Prostate gland (tissue), 2 donors: ENCODE results near the gene ONECUT1. TPM values are rescaled to one million over a fixed set of nuclear protein-coding genes. Genes with fewer than 3 reads are reported as not detected.

Source experiments
- DNase-seq: peaks from one replicate; pipeline ENCODE4 v3.0.0-alpha.2; 2019; ENCODE audit warnings: low spot score
- H3K27ac ChIP-seq, 2 donors: fragments of 200-600 bp; sonication (generic); 2 replicates each; pipeline ENCODE4 v1.5.1; 2017 to 2019
- H3K27me3 ChIP-seq: fragments of 200-600 bp; sonication (generic); replicated peaks from 2 replicates; pipeline ENCODE4 v1.5.1; 2019; ENCODE audit not compliant: insufficient read depth
- H3K36me3 ChIP-seq, 2 donors: fragments of 200-600 bp; sonication (generic); 1 replicate in 1 of 2; 2 replicates in 1 of 2; pipeline versions ENCODE4 v1.5.1 to v1.8.1; 2017 to 2019
- H3K4me1 ChIP-seq: fragments of 200-600 bp; sonication (generic); replicated peaks from 2 replicates; pipeline ENCODE4 v1.5.1; 2019
- H3K4me3 ChIP-seq, 2 donors: fragments of 200-600 bp; sonication (generic); 2 replicates each; pipeline ENCODE4 v1.5.1; 2017 to 2019
- H3K9me3 ChIP-seq: fragments of 200-600 bp; sonication (generic); 2 replicates; pipeline ENCODE4 v1.5.1; 2017
- POLR2A ChIP-seq: fragments of 450-650 bp; IDR thresholded peaks from one replicate; pipeline ENCODE4 v1.6.1; 2016; ENCODE audit warnings: antibody characterized with exemption, mild to moderate bottlenecking
- POLR2AphosphoS5 ChIP-seq: sonication (generic); formaldehyde crosslinking; IDR thresholded peaks from one replicate; pipeline ENCODE4 v1.6.1; 2017; ENCODE audit warnings: antibody characterized with exemption
- WGBS: methylation state at CpG from one replicate; pipeline ENCODE4 v1.1.5; 2018; 5-methylcytosine and 5-hydroxymethylcytosine counted together
- intact Hi-C: fragments of 100-400 bp; cut with DNase I; formaldehyde crosslinking; loops from one replicate; pipeline ENCODE4 v1.14.2; 2022
- total RNA-seq, 2 donors: library from RNA; depleted of rRNA; stranded (reverse); fragments of >200 nt; gene quantifications; one replicate each; pipeline ENCODE4 v1.1.0, GENCODE V29; 2016
- TF ChIP-seq, protein P1 (sequence below), 4 experiments: fragments of 200-600 bp in 2 of 4; fragments of 450-650 bp in 2 of 4; sonication (generic) in 2 of 4; IDR thresholded peaks; 1 replicate in 3 of 4; 2 replicates in 1 of 4; pipeline ENCODE4 v1.5.1; 2016 to 2019; ENCODE audit warnings: antibody characterized with exemption in 4 of 4, mild to moderate bottlenecking in 2 of 4, moderate library complexity in 2 of 4

The ONECUT1 gene
- total RNA-seq, 2 donors from 2014 or later = 1.3 TPM; not detected in 1

DNA sequence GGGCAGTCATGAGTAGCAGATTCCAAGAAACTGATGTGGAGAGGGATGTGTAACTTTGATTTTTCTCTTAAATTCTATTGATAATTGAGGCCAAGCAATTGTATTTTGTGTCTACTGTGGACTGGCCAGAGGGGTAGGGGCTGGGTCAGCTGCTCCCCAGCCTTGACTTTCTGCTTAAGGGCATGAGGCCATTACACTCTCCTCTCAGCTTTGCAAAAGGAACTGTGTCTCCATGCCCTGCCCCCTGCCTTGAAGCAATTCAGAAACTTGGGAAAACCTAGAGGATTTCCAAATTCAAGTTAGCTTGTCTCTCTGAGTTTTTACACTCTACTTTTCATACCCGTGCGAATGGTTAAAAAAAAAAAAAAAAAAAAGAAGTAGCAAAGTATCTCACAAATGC lies 38.6 kb downstream of the ONECUT1 start:
- H3K9me3 ChIP-seq = no peaks in the 10 kb centered on the region
- H3K27ac ChIP-seq = no peak overlapping the region
- DNase-seq = no peak
- no peak for TF ChIP-seq POLR2A
- TF ChIP-seq, protein P1, sequence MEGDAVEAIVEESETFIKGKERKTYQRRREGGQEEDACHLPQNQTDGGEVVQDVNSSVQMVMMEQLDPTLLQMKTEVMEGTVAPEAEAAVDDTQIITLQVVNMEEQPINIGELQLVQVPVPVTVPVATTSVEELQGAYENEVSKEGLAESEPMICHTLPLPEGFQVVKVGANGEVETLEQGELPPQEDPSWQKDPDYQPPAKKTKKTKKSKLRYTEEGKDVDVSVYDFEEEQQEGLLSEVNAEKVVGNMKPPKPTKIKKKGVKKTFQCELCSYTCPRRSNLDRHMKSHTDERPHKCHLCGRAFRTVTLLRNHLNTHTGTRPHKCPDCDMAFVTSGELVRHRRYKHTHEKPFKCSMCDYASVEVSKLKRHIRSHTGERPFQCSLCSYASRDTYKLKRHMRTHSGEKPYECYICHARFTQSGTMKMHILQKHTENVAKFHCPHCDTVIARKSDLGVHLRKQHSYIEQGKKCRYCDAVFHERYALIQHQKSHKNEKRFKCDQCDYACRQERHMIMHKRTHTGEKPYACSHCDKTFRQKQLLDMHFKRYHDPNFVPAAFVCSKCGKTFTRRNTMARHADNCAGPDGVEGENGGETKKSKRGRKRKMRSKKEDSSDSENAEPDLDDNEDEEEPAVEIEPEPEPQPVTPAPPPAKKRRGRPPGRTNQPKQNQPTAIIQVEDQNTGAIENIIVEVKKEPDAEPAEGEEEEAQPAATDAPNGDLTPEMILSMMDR (IDR thresholded peaks at IDR 0.05) = no peak
- no peak for TF ChIP-seq POLR2AphosphoS5
- WGBS = 83% methylated on average over 2 of the region's 2 CpGs
- H3K27me3 ChIP-seq = no peaks in the 10 kb centered on the region
- no peak overlapping the region for H3K4me3 ChIP-seq
- H3K4me1 ChIP-seq = no peaks in the 10 kb centered on the region
- H3K36me3 ChIP-seq = no peaks in the 10 kb centered on the region
- intact Hi-C loops = loop anchor here (10.0 kb wide), 1 partner anchor 63 kb away; no protein-coding TSS in a partner anchor

DNA sequence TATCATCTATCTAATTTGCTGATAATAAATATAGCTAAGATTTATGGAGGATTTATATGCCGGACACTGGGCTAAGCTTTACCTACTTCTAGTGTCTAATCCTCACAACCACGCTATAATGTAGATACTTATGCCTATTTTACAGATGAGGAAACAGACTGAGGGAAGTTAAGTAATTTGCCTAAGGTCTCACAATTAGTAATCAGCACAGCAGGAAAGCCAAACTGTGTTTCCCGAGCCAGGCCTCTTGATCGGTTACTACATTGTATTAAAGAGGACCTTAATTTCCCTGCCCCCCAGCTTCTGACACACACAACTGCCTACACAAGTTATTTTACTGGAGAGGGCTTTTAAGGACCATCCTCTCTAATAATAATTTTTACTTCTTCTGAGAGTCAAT lies 40.9 kb downstream of the ONECUT1 start:
- TF ChIP-seq, protein P1 (IDR thresholded peaks at IDR 0.05) = no peak
- no peak for TF ChIP-seq POLR2A
- TF ChIP-seq POLR2AphosphoS5 = no peak
- H3K4me3 ChIP-seq = no peak overlapping the region
- intact Hi-C loops = no loop called here
- no peak overlapping the region for H3K27ac ChIP-seq
- 60% methylated on average over 4 of the region's 4 CpGs for WGBS
- DNase-seq = no peak
- no peaks in the 10 kb centered on the region for H3K27me3 ChIP-seq
- no peaks in the 10 kb centered on the region for H3K4me1 ChIP-seq
- no peaks in the 10 kb centered on the region for H3K36me3 ChIP-seq
- H3K9me3 ChIP-seq = no peaks in the 10 kb centered on the region

DNA sequence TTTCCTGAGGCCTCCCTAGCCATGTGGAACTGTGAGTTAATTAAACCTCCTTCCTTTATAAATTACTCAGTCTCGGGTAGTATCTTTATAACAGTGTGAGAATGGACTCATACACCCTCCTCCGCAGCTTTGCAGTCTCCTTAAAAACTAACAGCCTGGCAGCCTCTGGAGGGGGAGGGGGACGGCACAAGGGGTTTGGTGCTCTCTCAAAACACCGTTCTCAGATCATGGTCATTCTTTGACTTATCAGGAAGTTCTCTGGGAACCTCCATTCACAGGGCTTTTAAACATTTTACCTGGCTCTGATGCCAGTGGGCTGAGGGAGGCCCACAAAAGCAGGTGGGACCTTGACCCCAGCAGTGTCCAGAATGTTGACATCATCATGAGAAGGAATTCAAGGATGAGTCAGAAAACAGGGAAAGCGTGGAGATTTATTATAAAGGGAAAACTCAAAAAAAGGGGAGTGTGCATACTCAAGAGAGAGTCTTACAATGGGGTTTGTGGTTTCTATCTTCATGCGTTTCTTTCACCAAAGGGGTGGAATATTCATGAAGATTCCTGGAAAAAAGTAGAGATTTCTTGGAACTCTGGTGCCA lies 43.9 kb downstream of the ONECUT1 start:
- no peak for DNase-seq
- 63% methylated on average over 6 of the region's 6 CpGs for WGBS
- Histone ChIP-seq H3K4me1 (no peaks in the 10 kb centered on the region), H3K9me3 (no peaks in the 10 kb centered on the region), H3K4me3 (no peak overlapping the region), H3K27ac (no peak overlapping the region), H3K27me3 (no peaks in the 10 kb centered on the region), H3K36me3 (no peaks in the 10 kb centered on the region)
- intact Hi-C loops = no loop called here
- TF ChIP-seq, protein P1 (IDR thresholded peaks at IDR 0.05) = no peak
- no peak for TF ChIP-seq POLR2AphosphoS5
- TF ChIP-seq POLR2A = no peak

DNA sequence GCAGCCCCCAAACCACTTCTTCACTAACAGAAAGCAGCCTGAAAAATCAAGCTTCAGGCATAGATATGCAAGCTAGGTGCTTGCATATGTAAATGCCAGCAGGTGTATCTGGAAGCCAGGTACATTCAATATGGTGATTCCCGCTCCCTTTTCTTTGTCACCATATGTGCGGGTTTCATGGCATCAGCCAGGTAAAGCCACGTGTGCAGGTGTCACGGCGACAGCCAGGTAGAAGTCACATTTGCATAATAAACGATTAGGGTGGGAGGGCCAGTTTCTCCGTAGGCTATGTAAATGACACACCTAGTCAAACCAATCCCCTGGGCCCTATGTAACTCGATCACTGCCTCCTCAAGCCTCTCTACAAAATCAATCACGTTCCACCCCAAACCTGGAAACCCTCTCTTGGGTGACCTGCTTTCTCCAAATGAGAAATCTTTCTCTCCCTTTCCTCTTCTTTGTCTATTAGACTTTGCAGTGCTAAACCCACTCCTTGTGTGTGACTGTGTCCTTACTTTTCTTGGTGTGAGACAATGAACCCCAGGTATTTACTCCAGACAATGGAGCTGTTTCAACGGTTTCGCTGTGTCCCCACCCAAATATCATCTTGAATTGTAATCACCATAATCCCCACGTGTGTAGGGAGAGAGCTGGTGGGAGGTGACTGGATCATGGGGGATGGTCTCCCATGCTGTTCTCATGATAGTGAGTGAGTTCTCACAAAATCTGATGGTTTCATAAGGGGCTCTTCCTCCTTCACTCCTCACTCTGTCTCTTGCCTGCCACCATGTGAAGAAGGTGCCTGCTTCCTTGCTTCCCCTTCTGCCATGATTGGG lies 44.6 kb downstream of the ONECUT1 start:
- intact Hi-C loops = no loop called here
- Histone ChIP-seq H3K36me3 (no peaks in the 10 kb centered on the region), H3K27me3 (no peaks in the 10 kb centered on the region), H3K4me1 (no peaks in the 10 kb centered on the region), H3K9me3 (no peaks in the 10 kb centered on the region), H3K27ac (no peak overlapping the region), H3K4me3 (no peak overlapping the region)
- WGBS = 70% methylated on average over 12 of the region's 12 CpGs
- DNase-seq = no peak
- TF ChIP-seq, protein P1 (IDR thresholded peaks at IDR 0.05) = no peak
- no peak for TF ChIP-seq POLR2AphosphoS5
- TF ChIP-seq POLR2A = no peak
